Measurements from ENCODE around the gene HELZ. TPM values are rescaled to one million over a fixed set of nuclear protein-coding genes. Genes with fewer than 3 reads are reported as not detected.

HELZ gene
- polyA plus RNA-seq, 2 of the 4 experiments (the other 2 are of a cell fraction), result 5.6 to 18.3 TPM

- no peak for TF ChIP-seq HOXB13 (CRISPR knock-in tag; IDR thresholded peaks at IDR 0.05; ENCODE audit: low read depth)
- no peak for TF ChIP-seq ESRRA (IDR thresholded peaks at IDR 0.05; ENCODE audit: borderline replicate concordance, low read length)
- TF ChIP-seq RARB (CRISPR knock-in tag; IDR thresholded peaks at IDR 0.05), result no peak
- TF ChIP-seq, protein P1, sequence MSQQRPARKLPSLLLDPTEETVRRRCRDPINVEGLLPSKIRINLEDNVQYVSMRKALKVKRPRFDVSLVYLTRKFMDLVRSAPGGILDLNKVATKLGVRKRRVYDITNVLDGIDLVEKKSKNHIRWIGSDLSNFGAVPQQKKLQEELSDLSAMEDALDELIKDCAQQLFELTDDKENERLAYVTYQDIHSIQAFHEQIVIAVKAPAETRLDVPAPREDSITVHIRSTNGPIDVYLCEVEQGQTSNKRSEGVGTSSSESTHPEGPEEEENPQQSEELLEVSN (IDR thresholded peaks at IDR 0.05; ENCODE audit: borderline replicate concordance, low read depth), result no peak
- TF ChIP-seq, protein P2, sequence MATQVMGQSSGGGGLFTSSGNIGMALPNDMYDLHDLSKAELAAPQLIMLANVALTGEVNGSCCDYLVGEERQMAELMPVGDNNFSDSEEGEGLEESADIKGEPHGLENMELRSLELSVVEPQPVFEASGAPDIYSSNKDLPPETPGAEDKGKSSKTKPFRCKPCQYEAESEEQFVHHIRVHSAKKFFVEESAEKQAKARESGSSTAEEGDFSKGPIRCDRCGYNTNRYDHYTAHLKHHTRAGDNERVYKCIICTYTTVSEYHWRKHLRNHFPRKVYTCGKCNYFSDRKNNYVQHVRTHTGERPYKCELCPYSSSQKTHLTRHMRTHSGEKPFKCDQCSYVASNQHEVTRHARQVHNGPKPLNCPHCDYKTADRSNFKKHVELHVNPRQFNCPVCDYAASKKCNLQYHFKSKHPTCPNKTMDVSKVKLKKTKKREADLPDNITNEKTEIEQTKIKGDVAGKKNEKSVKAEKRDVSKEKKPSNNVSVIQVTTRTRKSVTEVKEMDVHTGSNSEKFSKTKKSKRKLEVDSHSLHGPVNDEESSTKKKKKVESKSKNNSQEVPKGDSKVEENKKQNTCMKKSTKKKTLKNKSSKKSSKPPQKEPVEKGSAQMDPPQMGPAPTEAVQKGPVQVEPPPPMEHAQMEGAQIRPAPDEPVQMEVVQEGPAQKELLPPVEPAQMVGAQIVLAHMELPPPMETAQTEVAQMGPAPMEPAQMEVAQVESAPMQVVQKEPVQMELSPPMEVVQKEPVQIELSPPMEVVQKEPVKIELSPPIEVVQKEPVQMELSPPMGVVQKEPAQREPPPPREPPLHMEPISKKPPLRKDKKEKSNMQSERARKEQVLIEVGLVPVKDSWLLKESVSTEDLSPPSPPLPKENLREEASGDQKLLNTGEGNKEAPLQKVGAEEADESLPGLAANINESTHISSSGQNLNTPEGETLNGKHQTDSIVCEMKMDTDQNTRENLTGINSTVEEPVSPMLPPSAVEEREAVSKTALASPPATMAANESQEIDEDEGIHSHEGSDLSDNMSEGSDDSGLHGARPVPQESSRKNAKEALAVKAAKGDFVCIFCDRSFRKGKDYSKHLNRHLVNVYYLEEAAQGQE (IDR thresholded peaks at IDR 0.05), result no peak
Measured at GRCh38 chr17:67218385-67218950, 26.5 kb downstream of the HELZ start (continued).

DNA sequence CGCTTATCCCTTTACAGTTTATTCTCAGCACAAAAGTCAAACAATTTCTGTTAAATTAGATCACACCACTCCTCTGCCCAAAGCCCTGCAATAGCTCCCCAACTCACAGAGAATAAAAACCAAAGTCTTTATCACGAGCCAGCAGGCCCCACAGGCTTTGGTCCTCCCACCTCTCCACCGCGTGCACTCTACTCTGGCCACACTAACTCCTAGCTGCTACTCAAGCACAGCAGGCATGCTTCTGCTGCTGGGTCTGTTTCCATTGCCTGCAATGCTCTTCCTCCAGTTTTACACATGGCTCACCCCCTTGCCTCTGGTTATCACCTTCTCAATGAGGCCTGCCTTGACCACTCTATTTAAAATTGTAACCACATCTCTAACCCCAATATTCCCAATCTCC lies 27.6 kb downstream of the HELZ start:
- H3K4me2 ChIP-seq, result no peak overlapping the region
- ChIA-PET CTCF (interaction anchor here (0.8 kb wide), 1 partner anchor 11 kb away, joined by 3 read pairs; no protein-coding TSS in a partner anchor), POLR2A (no interaction called here)
- peaks cover 31% of the 10 kb centered on the region for H3K4me1 ChIP-seq
- TF ChIP-seq POLR2A (IDR thresholded peaks at IDR 0.05; ENCODE audit: low read length), result no peak
- TF ChIP-seq HMGXB4 (CRISPR knock-in tag; IDR thresholded peaks at IDR 0.05; ENCODE audit: borderline replicate concordance), result no peak
- no peak for TF ChIP-seq GATA3 (IDR thresholded peaks at IDR 0.05; ENCODE audit: borderline replicate concordance)
- no peak for TF ChIP-seq EP300 (IDR thresholded peaks at IDR 0.05)
- TF ChIP-seq NFE2L2 (conservative IDR thresholded peaks at IDR 0.05; ENCODE audit: low read length), result no peak
- FAIRE-seq (no peak), DNase-seq (ENCODE audit: low read depth in 1 of 2, low spot score in 1 of 2) (no peak), ATAC-seq (no peak)
- no peak overlapping the region for H3K4me3 ChIP-seq
- H3K27ac ChIP-seq, result no peak overlapping the region
- H3K9me3 ChIP-seq, result no peaks in the 10 kb centered on the region
- WGBS (ENCODE audit: missing lambda C conversion rate), result 91% methylated on average over 4 of the region's 4 CpGs

DNA sequence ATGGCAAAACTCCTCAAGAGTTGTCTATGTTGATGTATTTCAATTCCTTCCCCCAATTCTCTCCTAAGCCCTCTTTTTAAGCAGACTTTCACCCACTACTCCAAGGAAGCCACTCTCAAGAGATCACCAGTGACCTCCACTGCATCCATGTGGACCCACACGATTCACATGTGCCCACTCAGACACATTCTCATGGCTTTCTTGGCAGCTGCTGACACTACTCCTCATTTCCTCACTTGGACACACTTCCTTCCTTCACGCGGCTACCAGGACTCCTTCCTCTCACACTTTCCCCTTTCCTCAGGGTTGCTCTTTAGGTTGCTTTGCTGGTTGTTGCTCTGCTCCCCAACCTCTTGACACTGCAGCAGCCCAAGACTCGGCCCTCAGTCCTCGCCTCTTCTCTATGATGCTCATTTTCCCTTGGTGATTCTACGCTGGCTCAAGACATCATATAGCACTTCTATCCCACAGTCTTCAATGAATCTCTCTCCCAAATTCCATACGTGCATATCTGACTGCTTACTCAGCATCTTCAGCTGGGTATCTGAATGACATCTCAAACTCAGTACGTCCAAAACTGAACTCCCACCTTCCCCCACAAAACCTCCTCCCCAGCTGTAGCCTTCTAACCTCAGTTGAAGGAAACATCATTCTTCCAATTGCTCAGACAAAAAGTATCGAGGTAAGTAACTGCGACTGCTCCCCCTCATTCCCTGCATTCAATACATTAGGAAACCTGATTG lies 28.2 kb downstream of the HELZ start:
- Histone ChIP-seq H3K4me2 (no peak overlapping the region), H3K27ac (no peak overlapping the region), H3K9me3 (no peaks in the 10 kb centered on the region), H3K4me3 (no peak overlapping the region), H3K4me1 (peaks cover 34% of the 10 kb centered on the region)
- no peak for ATAC-seq
- ChIA-PET CTCF (interaction anchor here (0.8 kb wide), 1 partner anchor 10 kb away, joined by 3 read pairs; no protein-coding TSS in a partner anchor), POLR2A (no interaction called here)
- no peak for TF ChIP-seq KDM1A (IDR thresholded peaks at IDR 0.05; ENCODE audit: low read depth)
- peak; percentile 79 for TF ChIP-seq MAFK (IDR thresholded peaks at IDR 0.05; ENCODE audit: partially characterized antibody)
- FAIRE-seq, result no peak
- WGBS (ENCODE audit: missing lambda C conversion rate), result 93% methylated on average over 10 of the region's 10 CpGs
- no peak for DNase-seq (ENCODE audit: low read depth in 1 of 2, low spot score in 1 of 2)

GRCh38 chr17:67215991-67216421 lies 29.0 kb downstream of the HELZ start:
- FAIRE-seq, result no peak
- CTCF ChIA-PET, result interaction anchor here (0.8 kb wide), 1 partner anchor 14 kb away, joined by 3 read pairs; no protein-coding TSS in a partner anchor
- 77% methylated on average over 7 of the region's 7 CpGs for WGBS (ENCODE audit: missing lambda C conversion rate)
- TF ChIP-seq PHF8 (IDR thresholded peaks at IDR 0.05; ENCODE audit: borderline replicate concordance, low read depth), result no peak
- no peak for TF ChIP-seq HOXA7 (CRISPR knock-in tag; IDR thresholded peaks at IDR 0.05)
- no peak for TF ChIP-seq HMGXB4 (CRISPR knock-in tag; IDR thresholded peaks at IDR 0.05; ENCODE audit: borderline replicate concordance)
- TF ChIP-seq ZC3H11A (IDR thresholded peaks at IDR 0.05), result no peak
- no peak for TF ChIP-seq RNF2 (IDR thresholded peaks at IDR 0.05; ENCODE audit: borderline replicate concordance, low read depth)
- no peak for TF ChIP-seq MYC (IDR thresholded peaks at IDR 0.05; ENCODE audit: borderline replicate concordance, low read length)
- TF ChIP-seq CEBPB (IDR thresholded peaks at IDR 0.05), result no peak
- no peak for TF ChIP-seq ELK1 (IDR thresholded peaks at IDR 0.05; ENCODE audit: low read depth, low read length)
- TF ChIP-seq NFE2L2 (conservative IDR thresholded peaks at IDR 0.05; ENCODE audit: low read length), result no peak
- TF ChIP-seq RCOR1 (IDR thresholded peaks at IDR 0.05; ENCODE audit: low read depth, low read length), result no peak
- TF ChIP-seq CBX2 (IDR thresholded peaks at IDR 0.05; ENCODE audit: borderline replicate concordance, low read depth), result no peak

More at GRCh38 chr17:67215991-67216421, 29.0 kb downstream of the HELZ start:
- ATAC-seq (no peak; a peak in 1 of 6 replicates), DNase-seq (ENCODE audit: low read depth in 1 of 2, low spot score in 1 of 2) (no peak)
- POLR2A ChIA-PET, result no interaction called here
- Histone ChIP-seq H3K4me1 (peaks cover 34% of the 10 kb centered on the region), H3K4me2 (peak overlapping the region; percentile 10; the same call in 1 of the 3 replicates), H3K4me3 (no peak overlapping the region), H3K9me3 (no peaks in the 10 kb centered on the region), H3K27ac (no peak overlapping the region)
